H1 (cell line): Measurements from ENCODE around the gene HERC4. TPM values are rescaled to one million over a fixed set of nuclear protein-coding genes. Genes with fewer than 3 reads are reported as not detected.
A peak's percentile ranks its signal among the peaks of the same experiment; 100 is the strongest.

ENCODE experiments used
- CTCF ChIA-PET: fragments of 300-600 bp; sonication (Branson Sonifier 250); formaldehyde crosslinking; loops from one replicate; lab custom pipeline; 2021; ENCODE audit not compliant: partially characterized antibody; lab: Charles Lee
- POLR2A ChIA-PET: fragments of 300-600 bp; sonication (Branson Sonifier 250); formaldehyde crosslinking; loops from one replicate; lab custom pipeline; 2021; ENCODE audit warnings: inconsistent platforms; ENCODE audit not compliant: partially characterized antibody; lab: Charles Lee
- DNase-seq, 2 experiments: peaks; one replicate each; pipeline versions ENCODE4 v3.0.0 to v3.0.0-alpha.2; 2010 to 2022; ENCODE audit warnings: low spot score in 2 of 2, low read depth in 1 of 2, mixed read lengths in 1 of 2
- FAIRE-seq: peaks from 2 replicates; lab custom pipeline; 2011; peaks lifted over from hg19 to GRCh38; lab: Jason Lieb, UNC
- H2AFZ ChIP-seq: 2 replicates; pipeline ENCODE4 v1.8.1; 2012; ENCODE audit warnings: low read length, inconsistent platforms
- H2AK5ac ChIP-seq: 2 replicates; pipeline ENCODE4 v1.6.1; 2013; ENCODE audit warnings: low read depth, low read length
- H2BK120ac ChIP-seq: replicated peaks from 2 replicates; pipeline ENCODE3; 2013; ENCODE audit warnings: low read depth, low read length, inconsistent platforms
- H2BK12ac ChIP-seq: 2 replicates; pipeline ENCODE4 v1.6.1; 2013; ENCODE audit warnings: low read depth, low read length
- H2BK15ac ChIP-seq: 2 replicates; pipeline ENCODE4 v1.6.1; 2013; ENCODE audit warnings: low read length
- H2BK20ac ChIP-seq: 2 replicates; pipeline ENCODE4 v1.6.1; 2013; ENCODE audit warnings: low read length
- H2BK5ac ChIP-seq: 2 replicates; pipeline ENCODE4 v1.6.1; 2013; ENCODE audit warnings: low read depth, low read length
- H3K14ac ChIP-seq: 2 replicates; pipeline ENCODE4 v1.6.1; 2013; ENCODE audit warnings: inconsistent platforms; ENCODE audit not compliant: insufficient read length
- H3K18ac ChIP-seq: 2 replicates; pipeline ENCODE4 v1.6.1; 2013; ENCODE audit warnings: low read length; ENCODE audit errors: extremely low read depth
- H3K23ac ChIP-seq: 2 replicates; pipeline ENCODE4 v1.6.1; 2013; ENCODE audit warnings: inconsistent platforms; ENCODE audit not compliant: insufficient read length
- H3K23me2 ChIP-seq: 2 replicates; pipeline ENCODE4 v1.6.1; 2013; ENCODE audit warnings: low read depth, low read length
- H3K27ac ChIP-seq: 2 replicates; pipeline ENCODE4 v1.6.1; 2011; ENCODE audit warnings: low read depth, low read length, inconsistent platforms
- H3K27me3 ChIP-seq, 4 experiments: replicated peaks in 1 of 4; 1 replicate in 1 of 4; 2 replicates in 3 of 4; pipeline versions ENCODE4 v1.6.1 to v1.8.1; 2011 to 2013; ENCODE audit warnings: low read length in 3 of 4, mild to moderate bottlenecking in 3 of 4, inconsistent platforms in 2 of 4, mixed read lengths in 2 of 4, moderate library complexity in 1 of 4; ENCODE audit not compliant: control insufficient read depth in 3 of 4, insufficient read depth in 3 of 4; ENCODE audit errors: extremely low read depth in 1 of 4
- H3K36me3 ChIP-seq, 4 experiments: 2 replicates each; pipeline versions ENCODE4 v1.6.1 to v1.8.1; 2011 to 2013; ENCODE audit warnings: mild to moderate bottlenecking in 4 of 4, low read length in 3 of 4, moderate library complexity in 2 of 4, control low read depth in 1 of 4, inconsistent platforms in 1 of 4; ENCODE audit not compliant: insufficient read depth in 4 of 4, control insufficient read depth in 2 of 4
- H3K4ac ChIP-seq: replicated peaks from 2 replicates; pipeline ENCODE3; 2013; ENCODE audit warnings: low read length, low read depth, mixed read lengths, inconsistent platforms; ENCODE audit not compliant: insufficient read length
- H3K4me1 ChIP-seq, 4 experiments: replicated peaks in 1 of 4; 1 replicate in 1 of 4; 2 replicates in 3 of 4; pipeline versions ENCODE4 v1.6.1 to v1.8.1; 2011 to 2013; ENCODE audit warnings: low read length in 3 of 4, inconsistent platforms in 2 of 4, mixed read lengths in 1 of 4; ENCODE audit not compliant: insufficient read depth in 4 of 4, control insufficient read depth in 3 of 4
- H3K4me2 ChIP-seq, 2 experiments: 2 replicates each; pipeline versions ENCODE4 v1.6.1 to v1.8.1; 2011 to 2013; ENCODE audit warnings: low read depth in 2 of 2, low read length in 2 of 2, control low read depth in 1 of 2, inconsistent platforms in 1 of 2, mild to moderate bottlenecking in 1 of 2; ENCODE audit not compliant: insufficient read depth in 1 of 2
- H3K4me3 ChIP-seq, 4 experiments: fragments of 200-600, 300-600 bp in 1 of 4; sonication (generic), shearing (Covaris generic), sonication (Bioruptor Twin) in 1 of 4; 2 replicates each; pipeline versions ENCODE4 v1.5.1 to v1.8.1; 2011 to 2016; ENCODE audit warnings: low read length in 4 of 4, low read depth in 3 of 4, control low read depth in 2 of 4, inconsistent platforms in 2 of 4, mild to moderate bottlenecking in 2 of 4, mixed read lengths in 1 of 4, moderate library complexity in 1 of 4; ENCODE audit not compliant: insufficient read depth in 2 of 4; ENCODE audit errors: extremely low read depth in 1 of 4
- H3K56ac ChIP-seq: replicated peaks from 2 replicates; pipeline ENCODE3; 2013; ENCODE audit warnings: low read depth, mild to moderate bottlenecking, mixed read lengths, low read length, inconsistent platforms; ENCODE audit not compliant: insufficient read length
- H3K79me1 ChIP-seq: 2 replicates; pipeline ENCODE4 v1.6.1; 2013; ENCODE audit warnings: low read depth, low read length, control low read depth
- H3K79me2 ChIP-seq, 2 experiments: 2 replicates each; pipeline versions ENCODE4 v1.6.1 to v1.8.1; 2012 to 2013; ENCODE audit warnings: low read length in 2 of 2, mild to moderate bottlenecking in 2 of 2, inconsistent platforms in 1 of 2; ENCODE audit not compliant: insufficient read depth in 2 of 2, control insufficient read depth in 1 of 2
- H3K9ac ChIP-seq, 4 experiments: replicated peaks in 1 of 4; 1 replicate in 1 of 4; 2 replicates in 3 of 4; pipeline versions ENCODE4 v1.6.1 to v1.8.1; 2011 to 2013; ENCODE audit warnings: low read depth in 3 of 4, low read length in 3 of 4, control low read depth in 2 of 4, mild to moderate bottlenecking in 2 of 4, moderate library complexity in 2 of 4, inconsistent platforms in 1 of 4; ENCODE audit errors: extremely low read depth in 1 of 4
- H3K9me3 ChIP-seq, 2 experiments: 2 replicates each; pipeline versions ENCODE4 v1.6.1 to v1.8.1; 2012 to 2013; ENCODE audit warnings: mild to moderate bottlenecking in 2 of 2, moderate library complexity in 2 of 2, control low read depth in 1 of 2, inconsistent platforms in 1 of 2, low read depth in 1 of 2, low read length in 1 of 2, mixed read lengths in 1 of 2; ENCODE audit not compliant: insufficient read depth in 2 of 2
- H4K20me1 ChIP-seq, 2 experiments: replicated peaks in 1 of 2; 2 replicates each; pipeline versions ENCODE3 to v1.8.1; 2011 to 2013; ENCODE audit warnings: inconsistent platforms in 2 of 2, low read length in 2 of 2, mild to moderate bottlenecking in 1 of 2; ENCODE audit not compliant: insufficient read depth in 2 of 2, control insufficient read depth in 1 of 2
- H4K5ac ChIP-seq: 2 replicates; pipeline ENCODE4 v1.6.1; 2013; ENCODE audit warnings: low read length, low read depth, mixed read lengths, inconsistent platforms; ENCODE audit not compliant: insufficient read length
- H4K8ac ChIP-seq: 2 replicates; pipeline ENCODE4 v1.8.0; 2013; ENCODE audit warnings: mild to moderate bottlenecking, moderate library complexity, low read length, inconsistent platforms; ENCODE audit not compliant: insufficient read depth; ENCODE audit errors: extremely low read depth
- H4K91ac ChIP-seq: replicated peaks from 2 replicates; pipeline ENCODE3; 2013; ENCODE audit warnings: low read length, mixed read lengths, inconsistent platforms; ENCODE audit not compliant: insufficient read length
- SP2 ChIP-seq: IDR thresholded peaks from 2 replicates; pipeline ENCODE4 v1.6.1; 2012; ENCODE audit warnings: mild to moderate bottlenecking, low read length, inconsistent platforms
- WGBS, 2 experiments: shearing (Covaris generic) in 1 of 2; methylation state at CpG; one replicate each; pipeline versions ENCODE4 v1.1.6 to v1.1.7; 2013 to 2015; ENCODE audit warnings: low lambda C conversion rate in 2 of 2, mixed read lengths in 2 of 2, inconsistent platforms in 1 of 2, low coverage in 1 of 2, missing lambda C conversion rate in 1 of 2; ENCODE audit not compliant: insufficient replicate concordance in 2 of 2, insufficient coverage in 1 of 2, insufficient read length in 1 of 2; ENCODE audit errors: extremely low coverage in 1 of 2, missing lambda C conversion rate in 1 of 2; 5-methylcytosine and 5-hydroxymethylcytosine counted together
- polyA plus RNA-seq, 7 experiments: library from polyadenylated mRNA; depleted of rRNA in 3 of 7; stranded (reverse) in 5 of 7; unstranded in 2 of 7; fragments of >200 nt in 5 of 7; fragments of 200-250 nt in 2 of 7; gene quantifications; 1 replicate in 5 of 7; 2 replicates in 1 of 7; 4 replicates in 1 of 7; pipeline versions ENCODE4 v1.2.1 to v1.2.3, GENCODE V29; 2011 to 2013; ENCODE audit warnings: missing spikeins in 2 of 7, mixed read lengths in 2 of 7
- total RNA-seq: library from RNA; stranded (reverse); fragmentation: NEBNext Ultra II Directional; extraction: Animal tissue kit (Norgen Biotek cat#: 25700); gene quantifications from 2 replicates; pipeline ENCODE4 v1.2.1, GENCODE V29; 2021

Gene HERC4
- total and polyA plus RNA-seq, 2 of the 8 experiments (the other 6 are each of a cell fraction or from before 2014, with no cell fraction given) = 7.5 to 44.0 TPM

DNA sequence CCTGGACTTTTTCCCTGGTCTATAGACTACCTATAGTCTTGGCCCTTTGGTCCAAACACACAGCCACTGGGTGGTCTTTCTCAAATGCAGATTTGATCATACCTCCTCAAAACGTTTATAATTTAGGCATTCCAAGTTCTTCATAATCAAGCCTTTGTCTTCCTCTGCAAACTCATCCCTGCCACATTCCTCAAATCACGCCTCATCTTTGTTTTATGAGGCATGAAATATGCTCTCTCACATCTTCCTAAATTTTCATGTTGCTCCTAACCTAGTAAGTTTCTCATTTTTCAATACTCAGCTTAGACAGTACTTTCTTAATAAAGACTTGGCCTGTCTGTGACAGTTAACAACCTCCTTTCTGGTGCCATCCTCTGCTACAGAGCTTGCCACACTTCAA lies 10.9 kb upstream of the HERC4 start:
- Histone ChIP-seq H3K36me3 (no peaks in the 10 kb centered on the region), H3K4ac (no peak overlapping the region), H2AK5ac (no peak overlapping the region), H2BK20ac (peak overlapping the region; percentile 5; the same call in 1 of the 2 replicates), H3K23ac (no peak overlapping the region), H4K20me1 (no peaks in the 10 kb centered on the region), H3K4me2 (no peak overlapping the region), H4K5ac (no peak overlapping the region), H3K27me3 (no peaks in the 10 kb centered on the region), H3K9me3 (no peaks in the 10 kb centered on the region), H2BK5ac (no peak overlapping the region), H2BK120ac (no peak overlapping the region), H3K23me2 (no peaks in the 10 kb centered on the region), H3K9ac (no peak overlapping the region), H3K27ac (no peak overlapping the region), H2BK15ac (no peak overlapping the region), H3K14ac (no peak overlapping the region), H4K8ac (no peak overlapping the region), H2BK12ac (no peak overlapping the region), H3K4me1 (peaks cover 0 to 9% (median 0%) of the 10 kb centered on the region in 4 experiments; a peak in 2 of 7 replicates), H3K56ac (no peak overlapping the region), H4K91ac (no peak overlapping the region), H3K18ac (no peak overlapping the region), H3K79me1 (no peaks in the 10 kb centered on the region), H2AFZ (no peak overlapping the region), H3K4me3 (no peak overlapping the region), H3K79me2 (no peaks in the 10 kb centered on the region)
- no peak for TF ChIP-seq SP2
- ChIA-PET POLR2A (interaction anchor here (0.7 kb wide), 1 partner anchor 167 kb away, joined by 3 read pairs; no protein-coding TSS in a partner anchor), CTCF (interaction anchor here (0.8 to 7.5 kb wide), 3 partner anchors 19 to 123 kb away, joined by 3 to 49 read pairs (median 3); no protein-coding TSS in a partner anchor)
- FAIRE-seq (no peak), DNase-seq (no peak)
- 75% methylated on average over 2 of the region's 2 CpGs; no CpG with 5 or more reads in 1 of the 2 experiments for WGBS, 2 experiments
